Dermis lymphatic vessel endothelial cell (primary cell): ENCODE results near the gene EPRS1. TPM values are rescaled to one million over a fixed set of nuclear protein-coding genes. Genes with fewer than 3 reads are reported as not detected.

Source experiments
- total RNA-seq: library from RNA; depleted of rRNA; stranded (reverse); fragments of >200 nt; gene quantifications from 2 replicates; pipeline ENCODE4 v1.2.1, GENCODE V29; 2014

Gene EPRS1
- total RNA-seq, result 79.9 and 85.7 TPM in 2 replicates

GRCh38 chr1:220046052-220046930, at the start of gene EPRS1:
Gene EPRS1, minus strand, starts transcription at chr1:220046505. Its CDS starts 117 bp downstream, at chr1:220046388.

GRCh38 chr1:220094016-220094911, 48.0 kb upstream of the EPRS1 start, which contains the start of gene IARS2:
Gene IARS2, plus strand, starts transcription at chr1:220094132. Its CDS starts 85 bp downstream, at chr1:220094217.

GRCh38 chr1:220089650-220090556, 43.6 kb upstream of the EPRS1 start, which contains the start of gene BPNT1:
Gene BPNT1, minus strand, starts transcription at chr1:220089788. Its CDS starts 9,942 bp downstream, at chr1:220079846.

Other genes starting within 250 kb of the EPRS1 start
- gene SLC30A10, start 117.9 kb downstream of the EPRS1 start, total RNA-seq, result not detected in 2 replicates
- 26.6 and 28.9 TPM in 2 replicates for gene BPNT1, start 43.3 kb upstream of the EPRS1 start, total RNA-seq
- 110 and 160 TPM in 2 replicates for gene IARS2, start 47.6 kb upstream of the EPRS1 start, total RNA-seq
- gene RAB3GAP2, start 225.9 kb upstream of the EPRS1 start, total RNA-seq, result 28.7 and 34.1 TPM in 2 replicates